Lower leg skin (tissue), 3 donors: ENCODE data around the gene PHPT1.
"Not testable (repeated sequence)": the region's sequence is repeated elsewhere in the genome, so short reads cannot be mapped to it uniquely, and the experiment has no call there.

Experiments used
- CTCF ChIP-seq, 3 donors: fragments of 450-650 bp; IDR thresholded peaks; one replicate each; pipeline ENCODE4 v1.5.1; 2016; ENCODE audit warnings: antibody characterized with exemption in 3 of 3, mild to moderate bottlenecking in 3 of 3, moderate library complexity in 2 of 3
- POLR2A ChIP-seq, 2 donors: fragments of 450-650 bp; IDR thresholded peaks; one replicate each; pipeline ENCODE4 v1.6.1; 2016 to 2017; ENCODE audit warnings: antibody characterized with exemption in 2 of 2, mild to moderate bottlenecking in 1 of 2, moderate library complexity in 1 of 2

DNA sequence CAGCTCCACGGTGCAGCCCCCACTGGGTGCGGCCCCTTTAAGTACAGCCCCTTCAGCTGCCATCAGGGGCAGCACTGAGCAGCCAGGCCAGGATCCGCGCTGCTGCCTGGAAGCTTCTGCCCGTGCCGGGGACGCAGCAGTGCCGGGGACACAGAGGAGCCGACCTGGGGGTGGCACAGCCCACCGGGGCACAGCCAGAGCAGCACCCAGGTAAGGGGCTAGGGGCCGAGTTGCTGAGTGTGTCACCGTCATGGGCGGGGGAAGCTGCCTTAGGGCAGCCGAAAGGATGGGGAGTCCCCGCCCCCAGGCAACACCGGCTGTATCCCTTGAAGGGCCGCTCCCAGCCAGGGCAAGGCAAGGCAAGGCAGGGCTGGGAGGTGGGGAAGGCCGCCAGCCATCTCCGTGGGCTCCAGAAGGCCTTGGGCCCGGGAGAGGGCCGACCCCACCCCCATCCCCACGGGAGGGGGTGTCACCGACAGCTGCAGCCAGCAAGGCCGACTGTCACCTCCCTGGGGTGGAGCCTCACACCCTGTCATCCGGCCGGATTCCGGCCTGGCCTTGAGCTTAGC is 6.7 kb upstream of the PHPT1 start, which contains the start of gene AJM1:
- peak in 1 of 3 donors; percentile 11 for TF ChIP-seq CTCF (IDR thresholded peaks at IDR 0.05)
- TF ChIP-seq POLR2A (IDR thresholded peaks at IDR 0.05) = not testable (repeated sequence)
